HFFc6 (cell line): ENCODE data around the gene KCNJ3. TPM values are rescaled to one million over a fixed set of nuclear protein-coding genes. Genes with fewer than 3 reads are reported as not detected.

ENCODE experiments used
- DNase-seq: peaks from one replicate; pipeline ENCODE4 v3.0.0-alpha.2; 2018
- H3K27ac Mint-ChIP-seq: 2 replicates; pipeline ENCODE4 v1.8.0; 2020; ENCODE audit warnings: mild to moderate bottlenecking, mixed read lengths
- H3K27me3 Mint-ChIP-seq: 2 replicates; pipeline ENCODE4 v1.8.0; 2021; ENCODE audit warnings: mild to moderate bottlenecking, moderate library complexity, mixed read lengths; ENCODE audit not compliant: insufficient read depth
- H3K36me3 Mint-ChIP-seq: 2 replicates; pipeline ENCODE4 v1.8.0; 2021; ENCODE audit warnings: low read depth, mixed read lengths
- H3K4me1 Mint-ChIP-seq: 2 replicates; pipeline ENCODE4 v1.8.0; 2020; ENCODE audit warnings: low read depth, mixed read lengths
- H3K4me3 Mint-ChIP-seq: 2 replicates; pipeline ENCODE4 v1.8.0; 2020; ENCODE audit warnings: mild to moderate bottlenecking, moderate library complexity, mixed read lengths
- H3K9me3 Mint-ChIP-seq: 2 replicates; pipeline ENCODE4 v1.8.0; 2020; ENCODE audit warnings: mild to moderate bottlenecking, mixed read lengths
- CTCF ChIP-seq: fragments of 200-600 bp; sonication (generic); IDR thresholded peaks from 2 replicates; pipeline ENCODE4 v1.5.0; 2021; ENCODE audit warnings: antibody characterized with exemption, mild to moderate bottlenecking
- total RNA-seq, 6 experiments: library from RNA; stranded (reverse); fragmentation: NEBNext Ultra II Directional; extraction: Animal tissue kit (Norgen Biotek cat#: 25700); gene quantifications; 2 replicates in 1 of 6; 3 replicates in 5 of 6; pipeline ENCODE4 v1.2.3, GENCODE V29; 2021

Gene KCNJ3
- total RNA-seq, 6 experiments from 2014 or later: not detected

GRCh38 chr2:154706660-154707059 is 8.2 kb downstream of the KCNJ3 start:
- H3K27ac Mint-ChIP-seq: no peak overlapping the region
- no peak for TF ChIP-seq CTCF
- H3K4me3 Mint-ChIP-seq: no peak overlapping the region
- H3K27me3 Mint-ChIP-seq: peaks cover 2% of the 10 kb centered on the region; the same call in 1 of the 2 replicates
- peaks cover 8% of the 10 kb centered on the region for H3K9me3 Mint-ChIP-seq
- H3K36me3 Mint-ChIP-seq: no peaks in the 10 kb centered on the region
- H3K4me1 Mint-ChIP-seq: no peaks in the 10 kb centered on the region
- DNase-seq: no peak

GRCh38 chr2:154707994-154708575 is 9.6 kb downstream of the KCNJ3 start:
- Mint-ChIP-seq H3K36me3 (peaks cover 7% of the 10 kb centered on the region; the same call in 1 of the 2 replicates), H3K27ac (no peak overlapping the region), H3K4me3 (no peak overlapping the region), H3K4me1 (no peaks in the 10 kb centered on the region), H3K27me3 (peaks cover 2% of the 10 kb centered on the region; the same call in 1 of the 2 replicates), H3K9me3 (peaks cover 17% of the 10 kb centered on the region)
- DNase-seq: no peak
- no peak for TF ChIP-seq CTCF

GRCh38 chr2:154709215-154709614 is 10.7 kb downstream of the KCNJ3 start:
- TF ChIP-seq CTCF: no peak
- peaks cover 2% of the 10 kb centered on the region; the same call in 1 of the 2 replicates for H3K27me3 Mint-ChIP-seq
- peaks cover 28% of the 10 kb centered on the region for H3K9me3 Mint-ChIP-seq
- DNase-seq: no peak
- H3K4me3 Mint-ChIP-seq: no peak overlapping the region
- H3K4me1 Mint-ChIP-seq: no peaks in the 10 kb centered on the region
- peaks cover 7% of the 10 kb centered on the region; the same call in 1 of the 2 replicates for H3K36me3 Mint-ChIP-seq
- H3K27ac Mint-ChIP-seq: no peak overlapping the region

- Mint-ChIP-seq H3K4me1 (no peaks in the 10 kb centered on the region), H3K9me3 (peaks cover 28% of the 10 kb centered on the region), H3K4me3 (no peak overlapping the region), H3K27ac (no peak overlapping the region), H3K27me3 (no peaks in the 10 kb centered on the region; the same call in 1 of the 2 replicates), H3K36me3 (peaks cover 7% of the 10 kb centered on the region; the same call in 1 of the 2 replicates)
- TF ChIP-seq CTCF: no peak
- DNase-seq: no peak
Measured at GRCh38 chr2:154710078-154710477, 11.6 kb downstream of the KCNJ3 start.

GRCh38 chr2:154710685-154711084 is 12.2 kb downstream of the KCNJ3 start:
- Mint-ChIP-seq H3K27me3 (no peaks in the 10 kb centered on the region; the same call in 1 of the 2 replicates), H3K9me3 (peaks cover 28% of the 10 kb centered on the region), H3K27ac (no peak overlapping the region), H3K4me1 (no peaks in the 10 kb centered on the region), H3K4me3 (no peak overlapping the region), H3K36me3 (peaks cover 7% of the 10 kb centered on the region; the same call in 1 of the 2 replicates)
- TF ChIP-seq CTCF: no peak
- DNase-seq: no peak
